Activated CD4-positive, alpha-beta T cell treated with anti-CD3 and anti-CD28 coated beads for 36 hours (primary cell): Measurements from ENCODE around the gene DGKB. TPM values are rescaled to one million over a fixed set of nuclear protein-coding genes. Genes with fewer than 3 reads are reported as not detected.

Experiments
- ATAC-seq: fragments of 200-7000 bp; cut with Tn5 transposase; one replicate; pipeline ENCODE4 v1.10.0; 2021; ENCODE audit warnings: mild to moderate bottlenecking, moderate library complexity
- CTCF ChIA-PET: fragments of 350-600 bp; sonication (Branson Sonifier 250); formaldehyde crosslinking; loops from one replicate; lab custom pipeline; 2021; ENCODE audit warnings: antibody characterized with exemption; lab: Charles Lee
- POLR2A ChIA-PET: fragments of 350-600 bp; sonication (Branson Sonifier 250); formaldehyde crosslinking; loops from one replicate; lab custom pipeline; 2021; ENCODE audit warnings: antibody characterized with exemption, inconsistent platforms; lab: Charles Lee
- DNase-seq: peaks from one replicate; pipeline ENCODE4 v3.0.0-alpha.2; 2020
- H3K27ac Mint-ChIP-seq: one replicate; pipeline ENCODE4 v1.8.0; 2021; ENCODE audit warnings: mixed read lengths
- H3K27me3 Mint-ChIP-seq: one replicate; pipeline ENCODE4 v1.8.0; 2021; ENCODE audit warnings: mixed read lengths
- H3K36me3 Mint-ChIP-seq: one replicate; pipeline ENCODE4 v1.8.0; 2021; ENCODE audit warnings: low read depth, mixed read lengths
- H3K4me1 Mint-ChIP-seq: one replicate; pipeline ENCODE4 v1.8.0; 2021; ENCODE audit warnings: mixed read lengths
- H3K4me3 Mint-ChIP-seq: one replicate; pipeline ENCODE4 v1.8.0; 2021; ENCODE audit warnings: mild to moderate bottlenecking, moderate library complexity, mixed read lengths
- H3K9me3 Mint-ChIP-seq: one replicate; pipeline ENCODE4 v1.8.0; 2021; ENCODE audit warnings: low read depth, mixed read lengths
- intact Hi-C, 2 experiments: fragments of 100-400 bp; cut with DNase I in 1 of 2; cut with micrococcal nuclease in 1 of 2; formaldehyde crosslinking; loops; one replicate each; pipeline versions ENCODE4 v1.14.2 to v1.15.1; 2022 to 2024; cut with DNase I, micrococcal nuclease
- total RNA-seq, 2 experiments: library from RNA; stranded (reverse); gene quantifications; one replicate each; pipeline ENCODE4 v1.2.3, GENCODE V29; 2021

The DGKB gene
- total RNA-seq, 2 experiments from 2014 or later = not detected

DNA sequence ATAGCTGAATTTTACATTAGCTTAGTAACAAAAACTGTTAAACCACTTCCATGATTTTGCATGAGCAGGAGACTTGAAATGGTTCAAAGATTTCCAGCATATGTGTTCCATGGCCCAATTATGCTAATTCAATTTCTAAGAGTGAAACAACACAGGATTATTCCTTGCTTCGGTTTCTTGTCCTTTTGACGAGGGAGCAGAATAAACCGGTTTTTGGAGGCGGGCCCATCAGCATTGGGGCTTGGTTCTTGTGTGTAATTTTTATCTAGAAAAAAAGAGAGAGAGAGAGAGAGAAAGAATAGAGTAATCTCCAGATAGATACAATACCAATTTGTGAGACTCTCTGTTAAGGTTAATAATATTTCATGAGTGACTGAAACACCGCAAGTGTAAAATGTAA, 753.6 kb downstream of the DGKB start:
- Mint-ChIP-seq H3K4me3 (no peak overlapping the region), H3K9me3 (no peaks in the 10 kb centered on the region), H3K36me3 (no peaks in the 10 kb centered on the region), H3K4me1 (no peaks in the 10 kb centered on the region), H3K27ac (no peak overlapping the region), H3K27me3 (no peaks in the 10 kb centered on the region)
- ChIA-PET POLR2A (no interaction called here), CTCF (no interaction called here)
- DNase-seq (no peak), ATAC-seq (no peak)
- intact Hi-C loops = loop anchor here in 1 of 2 experiments (10.0 kb wide), 1 partner anchor 56 kb away; no protein-coding TSS in a partner anchor

DNA sequence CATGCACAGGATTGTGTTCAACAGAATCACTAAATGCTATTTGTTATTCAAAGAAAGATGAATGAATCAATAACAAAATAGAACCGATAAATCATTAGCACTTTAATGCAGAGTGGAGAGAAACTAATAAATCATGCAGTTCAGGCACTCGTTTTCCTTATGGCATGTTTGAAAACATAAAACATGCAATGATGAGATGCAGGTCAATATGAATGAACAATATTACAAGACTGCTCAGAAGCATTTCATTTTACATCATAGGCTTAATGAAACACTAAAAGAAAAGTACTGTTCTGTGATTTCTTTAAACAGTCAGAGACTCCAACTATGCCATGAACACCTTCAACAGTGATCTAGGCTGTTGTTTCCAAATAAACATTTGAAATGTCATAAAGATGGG, 755.0 kb downstream of the DGKB start:
- Mint-ChIP-seq H3K27me3 (no peaks in the 10 kb centered on the region), H3K4me1 (no peaks in the 10 kb centered on the region), H3K9me3 (peaks cover 1% of the 10 kb centered on the region), H3K27ac (no peak overlapping the region), H3K36me3 (no peaks in the 10 kb centered on the region), H3K4me3 (no peak overlapping the region)
- ChIA-PET CTCF (interaction anchor here (0.6 kb wide), 1 partner anchor 356 kb away, joined by 3 read pairs; no protein-coding TSS in a partner anchor), POLR2A (no interaction called here)
- DNase-seq = no peak
- ATAC-seq = no peak
- intact Hi-C loops = loop anchor here in 1 of 2 experiments (10.0 kb wide), 1 partner anchor 57 kb away; no protein-coding TSS in a partner anchor

DNA sequence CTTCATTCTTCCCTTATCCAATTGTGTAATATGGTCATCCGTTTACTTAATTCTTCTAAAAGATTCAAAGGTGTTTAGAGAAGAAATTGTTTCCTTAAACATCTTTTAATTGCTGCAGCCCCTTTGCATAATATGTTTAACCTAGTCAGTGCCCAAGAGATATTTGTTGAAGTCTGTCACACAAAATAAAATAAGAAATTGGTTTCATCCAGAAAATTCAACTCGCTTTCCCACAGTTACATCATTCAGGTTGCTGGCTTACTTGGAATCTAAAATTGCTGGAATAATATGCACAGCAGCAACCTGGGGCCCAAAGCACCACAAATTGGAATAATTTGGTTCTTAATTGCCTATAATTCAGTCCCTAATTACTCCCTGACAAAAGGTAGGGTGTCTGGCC, 758.0 kb downstream of the DGKB start:
- Mint-ChIP-seq H3K27ac (no peak overlapping the region), H3K4me1 (no peaks in the 10 kb centered on the region), H3K36me3 (no peaks in the 10 kb centered on the region), H3K9me3 (peaks cover 1% of the 10 kb centered on the region), H3K27me3 (no peaks in the 10 kb centered on the region), H3K4me3 (no peak overlapping the region)
- intact Hi-C loops = loop anchor here in 1 of 2 experiments (10.0 kb wide), 1 partner anchor 60 kb away; no protein-coding TSS in a partner anchor
- ATAC-seq (no peak), DNase-seq (no peak)
- POLR2A ChIA-PET = no interaction called here
- CTCF ChIA-PET = interaction anchor here (1.0 kb wide), 1 partner anchor 8 kb away, joined by 4 read pairs; no protein-coding TSS in a partner anchor

DNA sequence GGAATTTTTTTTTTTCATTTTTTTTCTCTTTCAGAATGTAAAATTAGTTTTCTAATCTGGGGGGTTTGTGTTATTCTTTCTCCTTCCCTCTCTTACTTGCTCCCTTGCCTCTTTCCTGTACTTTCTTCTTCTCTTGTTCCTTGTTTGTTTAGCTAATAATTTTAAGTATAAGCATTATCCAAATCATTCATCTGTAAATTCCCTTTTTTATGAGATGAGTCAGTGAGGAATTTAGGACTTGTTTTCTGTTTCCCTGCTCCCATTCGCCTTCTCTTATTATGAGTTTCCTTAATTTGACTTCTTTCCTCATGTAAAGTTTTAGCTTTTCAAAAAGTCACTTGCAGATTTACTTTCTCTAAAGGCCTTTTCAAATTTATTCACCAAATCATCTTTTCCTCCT, 758.4 kb downstream of the DGKB start:
- H3K9me3 Mint-ChIP-seq = peaks cover 1% of the 10 kb centered on the region
- ChIA-PET CTCF (no interaction called here), POLR2A (no interaction called here)
- H3K4me3 Mint-ChIP-seq = no peak overlapping the region
- no peaks in the 10 kb centered on the region for H3K27me3 Mint-ChIP-seq
- H3K4me1 Mint-ChIP-seq = no peaks in the 10 kb centered on the region
- H3K27ac Mint-ChIP-seq = no peak overlapping the region
- DNase-seq (no peak), ATAC-seq (no peak)
- intact Hi-C loops = loop anchor here in 1 of 2 experiments (10.0 kb wide), 1 partner anchor 61 kb away; no protein-coding TSS in a partner anchor
- H3K36me3 Mint-ChIP-seq = no peaks in the 10 kb centered on the region

DNA sequence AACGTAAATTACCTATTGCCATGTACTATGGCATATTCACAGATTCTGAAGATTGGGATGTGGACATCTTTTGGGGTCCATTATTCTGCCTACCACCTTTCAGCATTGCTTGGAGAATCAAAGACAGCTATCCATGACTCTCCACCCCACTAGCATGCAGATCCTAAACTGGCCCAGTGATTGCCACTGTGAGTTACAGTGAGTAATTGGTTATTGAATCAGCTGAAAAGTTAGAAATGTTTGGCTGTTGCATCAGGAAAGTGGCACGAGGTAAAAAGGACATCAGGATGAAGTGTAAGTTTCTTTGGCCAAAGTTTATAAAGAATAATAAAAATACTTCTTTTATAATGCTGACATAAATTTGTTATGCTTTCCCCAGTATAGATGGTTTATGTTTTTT, 764.9 kb downstream of the DGKB start:
- POLR2A ChIA-PET = interaction anchor here (0.7 kb wide), 1 partner anchor 65 kb away, joined by 3 read pairs; no protein-coding TSS in a partner anchor
- no peaks in the 10 kb centered on the region for H3K9me3 Mint-ChIP-seq
- ATAC-seq = no peak
- intact Hi-C loops = no loop called here
- H3K4me3 Mint-ChIP-seq = no peak overlapping the region
- no peak overlapping the region for H3K27ac Mint-ChIP-seq
- H3K36me3 Mint-ChIP-seq = no peaks in the 10 kb centered on the region
- no peaks in the 10 kb centered on the region for H3K4me1 Mint-ChIP-seq
- no peaks in the 10 kb centered on the region for H3K27me3 Mint-ChIP-seq
- CTCF ChIA-PET = no interaction called here
- no peak for DNase-seq

DNA sequence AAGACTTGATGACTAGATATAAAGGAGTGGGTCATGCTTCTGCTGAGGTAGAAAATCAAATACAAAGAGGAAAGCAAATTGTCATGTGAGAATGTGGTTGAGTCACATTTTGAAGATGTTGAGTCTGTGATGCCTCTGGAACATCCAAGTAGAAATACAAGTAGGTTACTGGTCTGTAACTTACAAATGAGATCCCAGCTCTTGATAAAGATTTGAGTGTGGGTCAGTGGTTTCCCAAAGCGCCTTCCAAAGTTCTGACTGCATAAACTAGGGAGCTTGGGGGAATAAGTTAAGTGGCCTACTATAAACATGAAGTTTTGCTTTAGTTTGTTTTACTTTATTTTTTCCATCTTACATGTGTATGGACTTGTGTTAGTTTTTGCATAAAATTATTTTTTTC, 768.8 kb downstream of the DGKB start:
- intact Hi-C loops = no loop called here
- H3K4me3 Mint-ChIP-seq = no peak overlapping the region
- DNase-seq = no peak
- no peak for ATAC-seq
- H3K9me3 Mint-ChIP-seq = no peaks in the 10 kb centered on the region
- H3K27me3 Mint-ChIP-seq = no peaks in the 10 kb centered on the region
- no peak overlapping the region for H3K27ac Mint-ChIP-seq
- POLR2A ChIA-PET = no interaction called here
- H3K4me1 Mint-ChIP-seq = no peaks in the 10 kb centered on the region
- CTCF ChIA-PET = no interaction called here
- no peaks in the 10 kb centered on the region for H3K36me3 Mint-ChIP-seq

DNA sequence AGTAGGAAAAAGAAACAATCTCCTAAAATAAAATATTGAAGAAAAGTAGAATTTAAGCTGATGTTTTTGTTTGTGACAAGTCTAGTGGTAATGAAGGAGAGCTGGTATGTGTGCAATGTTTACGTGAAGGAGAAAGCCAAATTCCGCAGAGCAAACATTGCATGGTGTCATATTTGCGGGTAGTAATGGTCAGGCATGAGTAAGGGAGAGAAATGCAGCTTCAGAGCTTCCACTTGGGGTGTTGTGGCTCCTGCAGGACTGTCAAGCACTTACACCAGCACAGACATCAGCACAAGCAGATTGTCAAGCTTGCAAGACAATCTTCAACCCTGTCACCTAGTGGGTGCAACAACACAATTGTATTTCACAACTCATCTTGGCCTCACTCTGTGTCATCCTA, 776.6 kb downstream of the DGKB start:
- ChIA-PET CTCF (interaction anchor here (1.5 kb wide), 1 partner anchor 13 kb away, joined by 3 read pairs; no protein-coding TSS in a partner anchor), POLR2A (no interaction called here)
- DNase-seq (no peak), ATAC-seq (no peak)
- no peak overlapping the region for H3K4me3 Mint-ChIP-seq
- H3K36me3 Mint-ChIP-seq = no peaks in the 10 kb centered on the region
- H3K4me1 Mint-ChIP-seq = no peaks in the 10 kb centered on the region
- intact Hi-C loops = no loop called here
- no peaks in the 10 kb centered on the region for H3K9me3 Mint-ChIP-seq
- no peak overlapping the region for H3K27ac Mint-ChIP-seq
- no peaks in the 10 kb centered on the region for H3K27me3 Mint-ChIP-seq

DNA sequence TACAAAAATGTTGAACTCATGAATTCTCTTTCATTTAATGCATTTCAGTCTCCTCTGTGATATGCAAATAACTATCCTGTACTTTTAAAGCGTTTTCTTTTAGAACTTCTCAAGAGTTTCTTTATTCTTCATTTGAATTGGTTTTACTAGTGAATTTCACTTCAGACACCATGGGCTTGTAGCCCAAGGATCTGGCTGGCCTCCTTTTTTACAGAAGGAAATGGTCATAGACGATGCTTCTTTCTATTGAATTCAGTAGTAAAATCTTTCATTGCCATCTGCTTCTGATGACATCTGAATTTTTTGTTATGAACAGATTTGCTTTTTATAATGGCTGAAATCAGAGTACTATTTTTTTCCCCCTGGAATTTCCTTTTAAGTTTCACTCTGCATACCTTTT, 777.8 kb downstream of the DGKB start:
- Mint-ChIP-seq H3K27me3 (no peaks in the 10 kb centered on the region), H3K36me3 (no peaks in the 10 kb centered on the region), H3K4me3 (no peak overlapping the region), H3K27ac (no peak overlapping the region), H3K4me1 (no peaks in the 10 kb centered on the region), H3K9me3 (no peaks in the 10 kb centered on the region)
- ChIA-PET POLR2A (no interaction called here), CTCF (no interaction called here)
- no peak for DNase-seq
- intact Hi-C loops = no loop called here
- ATAC-seq = no peak

DNA sequence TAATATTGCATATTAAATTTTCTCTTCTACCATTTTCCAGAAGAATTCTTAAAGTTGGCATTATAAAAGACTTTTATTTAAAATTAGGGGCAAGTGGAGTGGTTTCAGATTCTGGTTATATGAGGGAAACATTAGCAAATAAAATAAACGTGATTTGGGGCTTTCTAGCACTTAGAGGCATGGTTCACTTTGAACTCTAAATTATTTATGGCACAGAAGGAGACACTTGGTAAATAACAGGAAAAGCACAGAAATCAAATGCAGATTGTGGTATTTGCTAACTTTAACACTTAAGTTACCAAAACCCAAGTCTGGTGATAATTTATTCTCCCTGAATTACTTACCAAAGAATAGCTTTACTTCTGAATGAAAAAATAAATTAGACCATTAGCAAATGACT, 778.6 kb downstream of the DGKB start:
- no peak for DNase-seq
- Mint-ChIP-seq H3K4me3 (no peak overlapping the region), H3K27me3 (no peaks in the 10 kb centered on the region), H3K9me3 (no peaks in the 10 kb centered on the region), H3K36me3 (no peaks in the 10 kb centered on the region), H3K27ac (no peak overlapping the region), H3K4me1 (no peaks in the 10 kb centered on the region)
- intact Hi-C loops = no loop called here
- no peak for ATAC-seq
- ChIA-PET CTCF (no interaction called here), POLR2A (no interaction called here)

DNA sequence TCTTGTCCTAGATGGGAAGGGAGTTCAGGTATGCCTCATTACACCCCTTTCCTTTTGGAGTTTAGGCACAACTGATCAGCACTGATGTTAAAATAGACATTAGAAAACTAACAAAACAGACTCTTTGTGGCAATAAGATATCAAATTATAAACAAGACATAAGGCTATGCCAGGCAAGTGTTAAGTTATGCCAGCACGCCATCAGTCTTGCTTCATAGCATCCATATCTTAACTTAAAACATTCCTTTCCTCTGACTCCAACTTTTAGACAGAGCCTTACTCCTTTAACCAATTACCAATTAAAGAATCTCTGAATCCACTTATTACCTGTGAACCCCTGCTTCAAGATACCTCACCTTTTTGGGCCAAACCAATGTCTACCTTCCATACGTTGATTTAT, 786.9 kb downstream of the DGKB start:
- Mint-ChIP-seq H3K27me3 (no peaks in the 10 kb centered on the region), H3K27ac (no peak overlapping the region), H3K9me3 (peaks cover 5% of the 10 kb centered on the region), H3K4me1 (no peaks in the 10 kb centered on the region), H3K4me3 (no peak overlapping the region), H3K36me3 (no peaks in the 10 kb centered on the region)
- ChIA-PET POLR2A (no interaction called here), CTCF (no interaction called here)
- ATAC-seq (no peak), DNase-seq (no peak)
- intact Hi-C loops = no loop called here

DNA sequence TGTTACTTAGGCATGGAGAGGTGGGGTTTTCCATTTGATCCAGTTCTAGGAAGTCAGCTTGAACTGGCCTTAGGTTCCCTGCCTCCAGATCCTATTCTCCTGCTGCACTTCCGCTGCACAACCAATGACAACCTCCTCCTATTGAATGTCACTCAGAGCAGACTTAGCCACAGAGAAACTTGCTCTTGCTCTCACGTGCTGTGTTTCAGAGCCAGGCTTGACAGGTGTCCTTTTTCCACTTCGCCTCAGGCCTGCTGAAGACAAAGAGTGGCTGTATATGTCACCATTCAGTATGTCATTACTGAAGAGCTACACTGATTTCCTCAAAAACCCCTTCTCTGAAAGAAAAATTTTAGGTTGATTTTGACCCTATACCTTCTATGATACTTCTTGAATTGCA, 797.7 kb downstream of the DGKB start:
- H3K36me3 Mint-ChIP-seq = no peaks in the 10 kb centered on the region
- no peak overlapping the region for H3K4me3 Mint-ChIP-seq
- no peaks in the 10 kb centered on the region for H3K4me1 Mint-ChIP-seq
- H3K27me3 Mint-ChIP-seq = no peaks in the 10 kb centered on the region
- ATAC-seq (no peak), DNase-seq (no peak)
- ChIA-PET CTCF (no interaction called here), POLR2A (no interaction called here)
- H3K27ac Mint-ChIP-seq = no peak overlapping the region
- peaks cover 1% of the 10 kb centered on the region for H3K9me3 Mint-ChIP-seq
- intact Hi-C loops = no loop called here

DNA sequence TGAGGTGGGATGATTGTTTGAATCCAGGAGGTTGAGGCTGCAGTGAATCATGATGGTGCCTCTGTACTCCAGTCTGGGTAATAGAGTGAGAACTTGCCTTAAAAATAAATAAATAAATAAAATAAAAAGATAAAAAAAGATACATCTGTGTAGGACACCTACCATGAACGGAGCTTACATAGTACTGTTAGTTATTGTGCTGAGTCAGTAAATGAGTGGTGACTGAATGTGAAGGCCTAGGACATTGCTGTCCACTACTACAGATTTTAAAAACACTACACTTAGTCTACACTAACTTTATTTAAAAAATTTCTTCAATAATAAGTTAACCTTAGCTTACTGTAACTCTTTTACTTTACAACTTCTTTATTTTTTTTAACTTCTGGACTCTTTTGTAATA, 806.4 kb downstream of the DGKB start:
- ATAC-seq (no peak), DNase-seq (no peak)
- no peaks in the 10 kb centered on the region for H3K4me1 Mint-ChIP-seq
- H3K4me3 Mint-ChIP-seq = no peak overlapping the region
- ChIA-PET POLR2A (no interaction called here), CTCF (no interaction called here)
- H3K36me3 Mint-ChIP-seq = no peaks in the 10 kb centered on the region
- H3K9me3 Mint-ChIP-seq = peaks cover 2% of the 10 kb centered on the region
- H3K27me3 Mint-ChIP-seq = no peaks in the 10 kb centered on the region
- intact Hi-C loops = no loop called here
- no peak overlapping the region for H3K27ac Mint-ChIP-seq
